Esophagus mucosa (tissue), 1 donor: ENCODE measurements around the gene STK38L. TPM values are rescaled to one million over a fixed set of nuclear protein-coding genes. Genes with fewer than 3 reads are reported as not detected.
A peak's percentile ranks its signal among the peaks of the same experiment; 100 is the strongest.

Source experiments
- ATAC-seq: fragments of 200-7000 bp; cut with Tn5 transposase; one replicate; pipeline ENCODE4 v1.9.1; 2020
- total RNA-seq: library from RNA; stranded (reverse); gene quantifications from one replicate; pipeline ENCODE4 v1.2.4, GENCODE V29; 2023
- donor health status: DM: yes; HTN: yes; CAD: no.

Gene STK38L
- total RNA-seq = 27.2 TPM

DNA sequence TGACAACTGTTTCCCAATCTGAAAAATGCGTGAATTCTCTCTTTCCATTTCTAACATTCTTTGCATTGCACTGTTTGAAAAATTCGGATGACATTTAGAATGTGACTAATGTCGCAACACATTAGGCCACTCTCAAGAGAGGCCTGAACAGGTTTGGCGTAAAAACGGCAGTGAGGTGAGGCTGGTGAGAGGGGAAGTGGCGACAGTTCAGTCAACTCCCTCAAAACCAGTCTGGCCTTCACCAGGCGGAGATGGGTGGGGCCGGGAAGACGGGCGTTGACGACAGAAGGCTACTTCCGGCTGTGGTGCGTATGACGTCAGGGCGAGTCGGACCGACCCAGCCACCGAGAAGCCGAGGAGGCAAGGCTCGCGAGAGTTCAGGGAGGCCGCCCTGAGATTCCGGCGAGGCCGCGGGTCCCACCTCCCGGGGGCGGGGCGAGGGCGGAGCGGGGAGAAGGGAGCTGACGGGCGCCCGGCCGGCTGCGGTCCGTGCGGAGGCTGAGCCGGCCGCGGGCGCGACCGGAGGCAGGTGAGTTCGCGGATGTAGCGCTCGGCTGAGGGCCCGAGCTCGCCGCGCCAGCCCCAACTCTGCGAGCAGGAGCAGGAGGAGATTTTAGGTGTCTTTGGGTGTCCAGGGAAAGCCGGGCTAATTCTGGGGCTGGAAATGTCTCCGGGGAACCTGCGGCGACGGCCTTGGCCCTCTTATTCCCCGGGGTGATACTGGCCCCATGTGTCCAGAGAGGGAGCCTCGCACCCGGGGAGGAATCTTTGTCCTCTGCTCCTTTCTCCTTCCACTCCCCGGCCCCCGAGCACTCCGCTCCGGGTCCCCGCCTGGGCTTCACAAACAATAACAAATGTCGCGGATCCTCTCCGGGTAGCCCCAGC, at the start of gene STK38L:
Gene STK38L, plus strand, starts transcription at position 483 of the 885 bp plus-strand sequence. CDS start 53,435 bp downstream, outside the sequence.
- ATAC-seq = peak; percentile 98

DNA sequence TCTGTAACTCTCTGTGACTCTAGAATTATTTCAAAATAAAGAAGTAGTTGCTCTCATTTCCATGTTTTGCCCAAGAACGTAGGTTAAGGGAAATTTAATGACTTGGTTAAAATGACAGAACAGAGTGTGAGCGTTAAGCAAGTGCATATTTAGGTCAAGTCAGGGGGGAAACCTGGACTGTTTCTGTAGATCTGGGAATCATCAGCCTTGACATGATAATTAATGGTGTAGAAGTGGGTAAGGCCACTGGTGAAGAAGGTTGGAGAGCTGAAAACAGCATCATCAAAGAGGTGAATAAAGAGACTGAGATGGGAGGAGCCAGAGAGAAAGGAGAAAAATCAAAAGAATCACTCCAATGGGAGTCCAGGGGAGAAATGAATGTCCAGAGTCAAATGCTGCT, 49.4 kb upstream of the STK38L start:
- no peak for ATAC-seq

DNA sequence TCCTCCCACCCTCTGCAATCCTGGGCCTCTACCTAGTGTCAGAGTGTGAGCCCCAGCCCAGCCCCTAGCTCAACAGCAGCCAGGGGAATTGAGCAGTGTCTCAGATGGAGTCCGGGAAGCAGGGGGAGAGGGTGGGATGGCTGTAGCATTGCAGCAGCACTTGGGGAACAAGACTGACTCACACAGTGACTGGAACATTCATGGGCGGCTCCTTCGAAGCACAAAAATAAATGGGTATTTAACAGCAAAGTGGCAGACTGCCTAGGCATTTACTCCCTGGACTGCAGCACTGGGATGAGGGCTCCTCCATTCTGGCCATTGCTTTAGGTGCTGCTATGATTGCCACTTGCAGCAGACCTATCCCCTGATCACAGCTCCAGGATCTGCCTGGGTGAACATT, 46.0 kb upstream of the STK38L start:
- ATAC-seq = no peak

DNA sequence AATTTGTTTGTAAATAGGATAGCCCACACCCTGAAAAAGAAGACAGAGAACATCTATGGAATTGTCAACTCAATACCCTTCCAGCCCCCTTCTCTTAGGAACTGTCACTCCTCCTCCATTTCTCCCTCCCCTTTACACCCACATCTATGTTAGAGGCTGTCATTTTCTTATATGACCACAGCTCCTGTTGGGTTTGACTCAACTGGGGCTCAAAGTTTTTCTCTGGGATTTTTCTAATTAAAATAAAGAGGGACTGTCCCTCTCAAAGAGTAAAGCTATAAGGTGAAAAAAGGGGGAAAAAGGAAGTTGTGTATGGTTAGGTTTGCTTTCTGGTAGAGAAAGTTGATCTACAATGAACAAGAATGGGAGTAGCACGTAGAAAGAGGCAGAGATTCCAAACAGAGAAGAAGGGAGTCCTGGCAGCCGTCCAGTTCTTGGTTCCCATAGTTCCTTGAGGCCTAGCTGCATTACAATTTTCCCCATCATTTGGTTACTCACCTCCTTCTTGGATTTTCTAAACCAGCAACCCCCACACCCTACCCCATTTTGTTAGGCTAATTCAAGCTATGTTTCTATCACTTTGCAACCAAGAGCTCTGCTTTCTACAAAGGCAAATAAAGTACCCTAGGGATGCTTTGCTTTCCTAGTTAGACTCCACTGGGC, 44.3 kb upstream of the STK38L start:
- no peak for ATAC-seq

GRCh38 chr12:27201169-27201568, 42.9 kb upstream of the STK38L start:
- ATAC-seq = no peak

- ATAC-seq = no peak
These were observed 37.1 kb upstream of the STK38L start for GRCh38 chr12:27206801-27207502.

DNA sequence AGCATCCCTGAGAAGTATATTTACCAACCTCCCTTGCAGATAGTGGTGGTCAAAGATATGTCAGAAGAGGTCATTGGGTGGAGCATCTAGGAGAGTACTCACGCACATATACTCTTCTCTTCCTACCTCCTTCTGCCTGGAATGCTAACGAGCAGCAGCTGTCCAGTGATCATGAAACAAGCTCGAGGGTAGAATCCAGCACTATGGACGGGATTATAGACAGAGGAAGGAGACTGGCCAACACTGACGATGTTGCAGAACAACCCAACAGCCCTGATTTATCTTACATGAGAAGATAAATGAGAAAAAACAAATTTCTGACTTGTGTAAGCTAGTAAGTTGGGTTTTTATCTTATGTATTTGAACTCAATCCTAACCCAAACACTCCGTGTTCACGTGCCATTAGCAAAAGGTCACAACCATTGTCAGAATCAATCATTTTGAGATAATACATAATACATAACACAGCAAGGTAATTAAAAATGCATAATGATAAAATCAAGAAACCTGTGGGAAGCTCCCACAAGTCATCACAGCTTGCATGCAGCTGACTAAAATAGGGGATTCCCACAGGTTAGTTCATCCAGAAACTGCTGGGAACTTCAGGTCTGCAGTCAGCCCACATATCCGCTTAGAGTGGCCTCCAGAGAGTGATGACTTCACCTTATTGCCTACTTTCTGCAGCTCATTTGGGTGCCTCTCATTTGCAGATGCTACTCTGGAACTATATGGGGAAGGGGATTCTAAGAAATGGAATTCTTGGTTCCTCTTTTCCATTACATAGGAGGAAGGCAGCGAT, 36.3 kb upstream of the STK38L start:
- ATAC-seq = no peak

GRCh38 chr12:27208414-27208750, 35.7 kb upstream of the STK38L start:
- ATAC-seq = no peak

- no peak for ATAC-seq
These were observed 34.7 kb upstream of the STK38L start for GRCh38 chr12:27209257-27209910.

- no peak for ATAC-seq
These were observed 33.9 kb upstream of the STK38L start for GRCh38 chr12:27210187-27210586.

DNA sequence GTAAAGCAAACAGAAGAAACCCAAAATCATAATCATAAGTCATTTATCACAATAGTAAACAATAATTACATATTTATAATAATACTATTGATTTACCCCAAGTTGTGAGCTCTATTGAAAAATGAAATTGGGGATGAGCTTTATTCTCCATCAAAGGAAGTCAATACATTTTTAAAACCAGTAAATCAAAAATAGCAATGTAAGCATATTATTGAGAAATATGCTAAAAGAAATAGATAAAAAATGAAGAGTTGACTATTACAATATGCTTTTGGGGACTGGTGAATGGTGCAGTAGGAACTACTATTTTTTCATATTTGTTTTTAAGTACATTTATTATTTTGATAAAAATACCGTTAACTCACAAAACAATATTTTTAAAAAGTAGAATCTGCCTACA, 31.2 kb upstream of the STK38L start:
- ATAC-seq = no peak

GRCh38 chr12:27213304-27213703, 30.8 kb upstream of the STK38L start:
- no peak for ATAC-seq

GRCh38 chr12:27213830-27214787, 30.0 kb upstream of the STK38L start:
- ATAC-seq = no peak

DNA sequence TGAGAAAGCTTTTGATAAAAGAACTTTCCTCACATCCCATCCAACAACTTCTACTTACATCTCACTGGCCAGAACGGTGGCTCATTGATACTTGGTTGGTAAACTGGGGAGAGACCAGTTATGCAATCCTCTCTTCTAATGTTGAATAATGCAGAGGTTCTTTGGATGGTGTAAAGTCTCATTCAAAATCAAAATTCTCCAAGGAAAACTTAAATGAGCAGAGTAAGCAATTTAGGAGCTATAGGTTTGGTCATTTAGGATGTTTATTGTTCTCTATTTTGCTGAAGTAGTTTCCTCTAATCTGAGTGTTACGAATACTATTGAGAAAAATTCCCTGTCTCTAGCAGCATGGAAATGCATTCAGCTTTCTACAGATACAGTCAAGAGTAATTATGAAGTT, 26.5 kb upstream of the STK38L start:
- ATAC-seq = no peak

- peak; percentile 75 for ATAC-seq
These were observed 24.4 kb upstream of the STK38L start for GRCh38 chr12:27219693-27220054.

DNA sequence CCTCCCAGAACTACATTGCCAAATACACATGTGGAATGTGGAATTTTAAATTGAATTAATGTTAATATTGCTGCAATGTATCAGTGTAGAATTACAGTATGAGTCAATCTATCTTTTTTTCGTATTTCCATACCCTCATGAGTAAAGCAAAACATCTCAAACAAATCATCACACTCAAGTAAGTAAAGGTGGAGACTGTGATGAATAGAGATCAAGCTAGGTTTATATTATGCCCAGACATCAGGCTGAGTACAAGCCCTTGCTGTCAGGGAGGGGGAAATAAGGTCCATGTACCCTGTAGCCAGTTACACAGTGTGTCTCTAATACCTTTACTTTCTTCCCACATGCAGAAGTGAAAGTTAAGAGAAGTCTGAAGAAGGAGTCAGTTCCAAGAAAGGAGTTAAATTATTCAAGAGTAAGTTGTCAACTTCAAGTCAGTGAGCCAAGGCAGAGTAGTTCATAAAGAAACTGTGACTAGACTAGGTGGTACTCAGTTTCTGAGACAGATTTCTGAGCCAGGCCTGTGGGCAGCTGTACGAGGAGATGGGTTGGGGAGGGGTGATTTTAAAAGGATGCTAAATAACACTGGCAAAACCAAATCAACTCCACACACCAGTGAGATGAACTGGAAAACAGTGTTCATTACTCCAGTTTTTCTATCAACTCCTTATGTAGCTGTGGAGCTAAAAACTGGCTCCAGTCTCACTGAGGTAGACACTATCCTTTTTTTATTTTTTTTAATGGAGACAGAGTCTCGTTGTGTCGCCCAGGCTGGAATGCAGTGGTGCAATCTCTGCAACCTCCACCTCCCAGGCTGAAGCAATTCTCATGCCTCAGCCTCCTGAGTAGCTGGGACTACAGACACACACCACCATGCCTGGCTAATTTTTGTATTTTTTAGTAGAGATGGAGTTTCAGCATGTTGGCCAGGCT, 23.8 kb upstream of the STK38L start:
- ATAC-seq = peak; percentile 57

GRCh38 chr12:27220988-27221345, 23.1 kb upstream of the STK38L start:
- no peak for ATAC-seq

DNA sequence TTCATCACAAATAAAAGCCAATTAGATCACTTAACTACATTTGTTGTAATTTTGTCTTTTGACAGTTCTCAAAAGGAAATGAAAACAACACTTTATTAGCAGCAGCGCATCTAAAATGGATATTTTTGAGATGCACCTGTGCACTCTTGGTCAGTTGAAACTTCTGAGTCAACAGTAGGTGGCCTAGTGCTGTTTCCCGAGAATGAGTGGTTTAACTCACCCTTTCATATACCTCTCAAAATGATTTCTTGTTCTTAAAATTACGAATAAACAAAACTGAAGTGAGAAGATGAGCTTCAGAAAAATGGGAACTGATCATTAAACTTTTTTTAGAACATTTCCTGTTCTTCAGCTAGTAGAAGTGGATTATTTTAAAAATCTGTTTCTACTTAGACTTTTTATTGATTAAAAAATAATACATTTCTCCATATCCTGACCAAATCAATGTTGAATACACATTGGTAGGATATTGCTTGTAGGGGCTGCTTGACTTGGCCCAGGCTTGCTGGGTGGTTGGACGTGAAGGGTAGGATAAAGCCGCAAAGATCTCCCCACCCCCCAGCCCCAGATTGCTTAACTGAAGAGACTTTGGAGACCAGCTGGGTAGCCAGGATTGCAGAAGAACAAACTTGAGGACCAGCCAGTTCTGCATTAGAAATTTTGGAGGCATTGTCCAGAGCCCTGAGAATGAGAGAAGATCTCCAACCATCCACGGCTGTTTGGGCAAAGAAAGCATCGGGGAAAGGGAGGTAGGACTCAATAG, 22.3 kb upstream of the STK38L start:
- no peak for ATAC-seq

DNA sequence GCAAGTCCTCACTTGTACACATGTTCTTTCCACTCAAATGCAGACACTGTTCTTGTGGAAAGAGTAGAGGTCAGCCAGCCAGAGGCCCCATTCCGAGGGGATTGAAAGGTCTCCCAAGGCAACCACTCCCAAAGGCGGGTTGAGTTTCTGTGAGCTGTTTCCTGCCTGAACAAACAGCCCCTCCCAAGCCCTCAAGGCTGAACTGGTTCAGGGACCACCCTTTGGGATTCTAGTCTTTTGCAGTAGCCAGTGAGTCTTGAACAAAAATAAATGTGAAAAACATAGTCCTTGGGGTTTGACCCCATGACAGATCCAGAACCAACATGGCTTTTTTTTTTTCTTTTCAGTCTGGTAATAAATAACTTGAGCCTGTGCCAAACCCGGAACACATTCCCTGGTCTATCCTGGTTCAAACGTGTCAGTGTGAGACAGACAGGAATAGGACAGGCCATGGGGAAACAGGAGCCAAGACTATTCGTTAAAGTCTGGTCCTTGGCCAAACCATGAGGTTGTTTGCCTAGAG, 17.6 kb upstream of the STK38L start:
- peak; percentile 78 for ATAC-seq
